ENCODE measurements around the gene LNX1.

DNA sequence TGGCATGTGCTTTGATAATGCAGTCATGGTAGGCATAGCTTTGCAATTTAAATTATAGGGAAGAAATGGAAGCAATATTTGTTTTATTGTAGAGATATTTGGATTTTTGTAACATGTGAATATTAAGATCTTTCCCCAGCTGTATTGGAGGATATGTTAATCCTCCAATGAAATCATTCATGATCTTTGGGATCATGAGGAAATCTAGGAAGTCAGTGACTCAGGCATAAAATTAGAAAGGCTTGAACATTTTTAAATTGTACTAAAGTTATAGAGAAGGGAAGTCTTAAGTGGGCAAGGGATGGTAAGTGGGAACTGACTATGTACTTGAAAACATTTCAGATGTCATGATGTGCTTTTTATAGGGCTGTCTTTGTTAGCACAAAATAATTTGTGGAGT, 167.0 kb downstream of the LNX1 start:
- TF ChIP-seq ZFP30 (CRISPR knock-in tag; IDR thresholded peaks at IDR 0.05) (no peak), ARNTL (CRISPR knock-in tag; IDR thresholded peaks at IDR 0.05; ENCODE audit: borderline replicate concordance, low read depth) (no peak), TCF4 (CRISPR knock-in tag; IDR thresholded peaks at IDR 0.05; ENCODE audit: borderline replicate concordance) (no peak)
- TF ChIP-seq, protein P1, sequence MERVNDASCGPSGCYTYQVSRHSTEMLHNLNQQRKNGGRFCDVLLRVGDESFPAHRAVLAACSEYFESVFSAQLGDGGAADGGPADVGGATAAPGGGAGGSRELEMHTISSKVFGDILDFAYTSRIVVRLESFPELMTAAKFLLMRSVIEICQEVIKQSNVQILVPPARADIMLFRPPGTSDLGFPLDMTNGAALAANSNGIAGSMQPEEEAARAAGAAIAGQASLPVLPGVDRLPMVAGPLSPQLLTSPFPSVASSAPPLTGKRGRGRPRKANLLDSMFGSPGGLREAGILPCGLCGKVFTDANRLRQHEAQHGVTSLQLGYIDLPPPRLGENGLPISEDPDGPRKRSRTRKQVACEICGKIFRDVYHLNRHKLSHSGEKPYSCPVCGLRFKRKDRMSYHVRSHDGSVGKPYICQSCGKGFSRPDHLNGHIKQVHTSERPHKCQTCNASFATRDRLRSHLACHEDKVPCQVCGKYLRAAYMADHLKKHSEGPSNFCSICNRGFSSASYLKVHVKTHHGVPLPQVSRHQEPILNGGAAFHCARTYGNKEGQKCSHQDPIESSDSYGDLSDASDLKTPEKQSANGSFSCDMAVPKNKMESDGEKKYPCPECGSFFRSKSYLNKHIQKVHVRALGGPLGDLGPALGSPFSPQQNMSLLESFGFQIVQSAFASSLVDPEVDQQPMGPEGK (CRISPR knock-in tag; IDR thresholded peaks at IDR 0.05; ENCODE audit: borderline replicate concordance) = no peak
